ENCODE measurements around the gene POLD1.
A peak's percentile ranks its signal among the peaks of the same experiment; 100 is the strongest.

Gene POLD1

DNA sequence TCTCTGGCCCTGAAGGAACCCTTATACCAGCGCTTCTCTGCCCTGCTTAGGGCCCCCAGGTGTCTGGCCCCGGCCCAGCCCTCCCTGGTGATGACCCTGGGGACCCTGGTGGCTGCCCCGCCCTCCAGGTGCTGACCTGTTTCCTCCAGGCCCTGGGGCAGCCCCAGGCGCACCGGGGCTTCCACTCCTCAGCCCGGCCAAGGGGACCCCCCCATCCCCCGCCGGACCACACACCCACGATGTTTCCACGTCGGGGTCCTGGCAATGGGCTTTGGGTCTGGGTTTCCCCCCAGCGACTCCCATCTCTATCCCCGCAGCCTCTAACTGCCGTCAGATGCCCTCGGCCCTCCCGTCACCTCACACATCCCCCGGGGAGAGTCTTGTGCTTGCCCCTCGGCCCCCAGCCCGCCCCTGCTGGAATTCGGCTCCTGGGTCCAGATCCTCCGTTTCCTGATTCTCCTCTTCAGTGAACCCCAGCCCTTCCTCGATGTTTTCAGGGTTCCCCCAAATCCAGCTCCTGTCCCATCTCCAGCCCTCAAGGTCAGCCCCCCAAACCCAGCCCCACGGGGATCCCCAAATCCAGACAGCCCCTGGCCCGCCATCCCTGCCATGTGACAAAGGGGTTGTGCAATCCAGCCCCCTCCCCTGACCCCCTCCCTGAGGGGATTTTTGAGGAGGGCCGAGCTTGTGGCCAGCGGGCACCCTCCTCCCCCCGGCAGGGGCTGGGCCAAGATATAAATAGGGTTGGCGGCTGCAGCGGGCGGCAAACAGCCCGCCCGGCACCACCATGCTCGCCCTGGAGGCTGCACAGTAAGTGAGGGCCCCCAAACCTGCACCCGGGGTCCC is 34.3 kb downstream of the POLD1 start, which contains the start of gene SPIB:
Gene SPIB (plus strand): TSS at position 763 of the 846 bp plus-strand sequence. CDS start 25 bp downstream, at position 788.
- DNase-seq (ENCODE audit: low read depth, low spot score), result no peak

DNA sequence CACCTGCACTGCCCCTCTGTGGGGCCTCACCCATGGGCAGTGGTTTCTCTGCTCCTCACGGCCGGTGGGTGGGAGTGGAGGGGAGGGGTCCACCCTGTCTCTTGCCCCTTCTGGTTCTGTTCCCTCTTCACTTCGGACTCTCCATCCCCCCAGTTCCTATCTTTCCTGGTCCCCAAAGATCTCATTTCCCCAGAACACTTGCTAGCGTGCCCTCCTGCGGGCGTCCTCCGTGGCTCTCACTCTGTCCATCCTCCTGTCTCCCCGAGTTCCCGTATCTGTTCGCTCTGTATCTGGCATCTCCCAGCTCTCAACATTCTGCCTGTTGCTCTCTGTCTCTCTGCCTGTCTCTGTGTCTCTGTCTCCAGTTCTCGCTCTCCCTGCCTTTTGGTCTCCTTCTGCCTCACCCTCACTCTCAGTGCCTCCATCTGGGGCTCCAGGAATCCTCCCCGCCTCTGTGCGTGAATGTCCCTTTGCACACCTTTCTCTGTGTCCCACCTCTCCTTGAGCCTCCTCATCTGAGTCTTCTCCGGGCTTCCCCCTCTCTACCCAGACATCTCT is 35.0 kb downstream of the POLD1 start:
- DNase-seq (ENCODE audit: low read depth, low spot score), result no peak

DNA sequence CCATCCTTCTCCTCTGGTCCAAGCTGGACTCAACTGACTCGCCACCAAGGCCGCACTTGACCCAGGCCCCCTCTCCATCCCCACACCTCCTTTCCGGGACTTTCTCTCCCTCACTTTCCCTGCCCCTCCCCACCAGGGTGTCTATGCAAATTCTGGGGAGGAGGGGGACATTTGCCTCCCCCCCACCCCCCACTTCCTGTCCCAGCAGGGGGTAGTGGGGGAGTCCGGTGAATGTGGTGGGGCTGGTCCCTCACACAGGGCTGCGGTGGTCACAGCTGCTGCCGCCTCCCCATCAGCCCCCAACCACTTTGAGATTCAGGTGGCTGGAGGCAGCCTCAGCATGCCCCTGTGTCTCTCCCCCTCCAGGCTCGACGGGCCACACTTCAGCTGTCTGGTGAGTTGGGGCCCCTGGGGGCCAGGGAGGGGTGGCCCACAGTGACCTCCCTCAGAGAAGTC is 35.5 kb downstream of the POLD1 start:
- no peak for DNase-seq (ENCODE audit: low read depth, low spot score)

DNA sequence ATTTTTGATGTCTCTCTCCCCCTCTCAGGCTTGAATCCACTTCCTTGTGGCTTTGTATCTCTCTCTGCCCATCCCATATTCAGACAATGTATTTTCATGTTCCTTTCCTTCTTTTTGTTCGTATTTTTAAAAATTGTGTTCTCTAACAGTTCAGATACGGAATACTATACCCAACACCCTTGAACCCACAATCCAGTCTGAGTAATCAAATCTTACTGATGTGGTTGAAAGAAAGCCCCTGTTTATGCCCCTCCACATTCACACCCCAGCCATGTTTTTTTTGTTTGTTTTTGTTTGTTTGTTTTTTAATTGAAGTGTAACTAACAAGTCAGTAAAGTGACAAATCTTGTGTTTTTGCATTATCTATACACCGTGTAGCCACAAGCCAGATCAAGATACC is 36.0 kb downstream of the POLD1 start:
- DNase-seq (ENCODE audit: low read depth, low spot score), result no peak

DNA sequence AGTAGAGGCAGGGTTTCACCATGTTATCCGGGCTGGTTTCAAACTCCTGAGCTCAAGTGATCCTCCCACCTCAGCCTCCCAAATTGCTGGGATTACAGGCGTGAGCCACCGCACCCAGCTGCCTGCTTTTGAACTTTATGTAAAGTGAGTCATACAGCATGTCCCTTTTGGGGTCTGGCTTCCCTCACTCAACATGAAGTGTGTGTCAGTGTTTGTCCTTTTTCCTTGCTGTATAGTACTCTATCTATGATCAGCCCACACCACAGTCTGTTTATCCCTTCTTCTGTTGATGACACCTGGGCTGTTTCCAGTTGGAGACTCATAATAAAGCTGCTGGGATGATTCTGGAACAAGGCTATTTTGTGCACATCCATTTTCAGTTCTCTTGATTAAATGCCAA is 36.7 kb downstream of the POLD1 start:
- DNase-seq (ENCODE audit: low read depth, low spot score), result no peak

DNA sequence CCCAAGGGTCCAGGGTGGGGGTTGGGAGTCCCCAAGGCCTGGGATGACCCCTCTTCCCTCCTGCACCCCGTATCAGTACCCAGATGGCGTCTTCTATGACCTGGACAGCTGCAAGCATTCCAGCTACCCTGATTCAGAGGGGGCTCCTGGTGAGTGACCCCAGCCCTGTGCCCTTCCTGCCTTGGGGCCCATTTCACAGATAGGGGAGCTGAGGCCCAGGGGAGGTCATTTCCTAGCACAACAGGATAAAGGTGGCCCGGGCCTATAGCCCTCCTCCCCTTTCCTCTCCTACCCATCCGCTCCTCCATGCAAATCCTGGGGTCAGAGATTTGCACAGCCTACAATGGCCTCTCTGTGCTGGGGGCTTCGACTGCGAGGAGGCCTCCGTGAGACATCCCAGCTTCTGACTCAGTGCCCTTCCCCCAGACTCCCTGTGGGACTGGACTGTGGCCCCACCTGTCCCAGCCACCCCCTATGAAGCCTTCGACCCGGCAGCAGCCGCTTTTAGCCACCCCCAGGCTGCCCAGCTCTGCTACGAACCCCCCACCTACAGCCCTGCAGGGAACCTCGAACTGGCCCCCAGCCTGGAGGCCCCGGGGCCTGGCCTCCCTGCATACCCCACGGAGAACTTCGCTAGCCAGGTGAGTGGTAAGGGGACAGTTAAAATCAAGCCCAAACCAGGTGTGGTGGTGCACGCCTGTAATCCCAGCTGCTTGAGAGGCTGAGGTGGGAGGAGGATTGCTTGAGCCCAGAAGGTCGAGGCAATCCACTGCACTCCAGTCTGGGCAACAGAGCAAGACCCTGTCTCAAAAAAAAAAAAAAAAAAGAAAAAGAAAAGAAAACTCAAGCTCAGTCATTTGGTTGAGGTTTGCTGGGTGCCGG is 38.5 kb downstream of the POLD1 start:
- no peak for DNase-seq (ENCODE audit: low read depth, low spot score)

DNA sequence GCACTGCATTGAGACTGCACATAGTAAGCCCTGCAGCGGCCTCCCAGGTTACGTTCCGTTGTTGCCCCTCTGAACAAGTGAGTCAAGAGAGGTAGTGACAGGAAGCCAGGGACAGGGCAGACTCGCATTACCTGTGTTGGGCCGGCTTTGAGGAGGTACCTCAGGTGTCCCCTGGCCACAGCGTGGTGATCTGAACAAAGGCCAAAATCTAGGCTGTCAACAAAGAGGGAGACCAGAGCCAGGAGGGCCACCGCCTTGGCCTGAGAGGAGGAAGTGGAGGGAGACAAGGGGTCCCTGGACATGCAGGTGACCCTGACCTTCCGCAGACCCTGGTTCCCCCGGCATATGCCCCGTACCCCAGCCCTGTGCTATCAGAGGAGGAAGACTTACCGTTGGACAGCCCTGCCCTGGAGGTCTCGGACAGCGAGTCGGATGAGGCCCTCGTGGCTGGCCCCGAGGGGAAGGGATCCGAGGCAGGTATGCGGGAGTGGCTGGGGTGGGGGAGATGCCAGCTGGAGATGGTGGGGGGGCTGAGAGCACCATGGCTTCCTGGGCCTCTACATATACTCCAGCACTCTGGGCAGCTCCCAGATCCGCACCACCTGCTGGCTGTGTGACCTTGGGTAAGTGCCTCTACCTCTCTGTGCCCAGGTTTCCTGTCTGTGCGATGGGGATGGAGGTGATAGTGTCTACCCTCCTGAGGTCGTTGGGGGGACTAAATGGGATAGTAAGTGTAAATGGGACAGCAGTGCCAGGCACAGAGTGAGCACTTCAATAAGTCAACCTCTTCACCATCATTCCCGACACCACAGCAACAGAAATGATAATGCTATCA is 39.3 kb downstream of the POLD1 start:
- no peak for DNase-seq (ENCODE audit: low read depth, low spot score)

DNA sequence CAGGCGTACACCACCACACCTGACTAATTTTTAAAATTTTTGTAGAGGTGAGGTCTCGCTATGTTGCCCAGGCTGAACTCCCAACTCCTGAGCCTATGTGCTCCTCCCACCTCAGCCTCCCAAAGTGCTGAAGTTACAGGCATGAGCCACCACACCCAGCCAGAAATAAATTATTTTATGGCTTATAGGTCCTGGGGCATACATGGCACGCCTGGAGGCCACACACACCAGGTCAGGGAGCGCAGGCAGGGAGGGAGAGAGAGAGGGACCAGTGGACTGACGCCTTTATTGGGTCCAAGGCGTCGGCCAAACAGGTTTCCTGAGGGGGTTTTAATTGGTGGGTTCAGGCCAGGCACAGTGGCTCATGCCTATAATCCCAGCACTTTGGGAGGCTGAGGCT is 41.4 kb downstream of the POLD1 start:
- DNase-seq (ENCODE audit: low read depth, low spot score), result no peak

DNA sequence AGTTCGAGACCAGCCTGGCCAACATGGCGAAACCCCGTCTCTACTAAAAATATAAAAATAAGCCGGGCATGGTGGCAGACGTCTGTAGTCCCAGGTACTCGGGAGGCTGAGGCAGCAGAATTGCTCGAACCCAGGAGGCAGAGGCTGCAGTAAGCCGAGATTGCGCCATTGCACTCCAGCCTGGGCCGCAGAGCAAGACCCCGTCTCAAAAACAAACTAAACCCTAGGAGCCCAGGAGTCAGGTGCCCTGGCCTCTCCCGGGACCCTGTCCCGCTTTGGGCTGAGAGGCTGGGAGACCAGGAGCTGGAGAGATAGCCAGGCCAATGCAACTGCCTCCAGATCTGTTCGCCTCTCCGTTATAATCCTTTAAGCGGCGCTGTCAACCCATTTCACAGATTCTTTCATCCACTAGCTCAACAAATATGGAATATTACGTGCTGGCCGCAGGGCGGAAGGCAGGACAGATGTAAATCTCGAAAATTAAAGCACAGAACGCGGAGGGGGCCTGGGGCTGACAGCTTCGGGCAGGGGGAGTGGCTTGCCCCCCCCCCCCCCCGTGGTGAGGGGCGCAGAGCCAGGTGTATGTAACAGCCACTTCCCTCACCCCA is 43.3 kb downstream of the POLD1 start:
- no peak for DNase-seq (ENCODE audit: low read depth, low spot score)

DNA sequence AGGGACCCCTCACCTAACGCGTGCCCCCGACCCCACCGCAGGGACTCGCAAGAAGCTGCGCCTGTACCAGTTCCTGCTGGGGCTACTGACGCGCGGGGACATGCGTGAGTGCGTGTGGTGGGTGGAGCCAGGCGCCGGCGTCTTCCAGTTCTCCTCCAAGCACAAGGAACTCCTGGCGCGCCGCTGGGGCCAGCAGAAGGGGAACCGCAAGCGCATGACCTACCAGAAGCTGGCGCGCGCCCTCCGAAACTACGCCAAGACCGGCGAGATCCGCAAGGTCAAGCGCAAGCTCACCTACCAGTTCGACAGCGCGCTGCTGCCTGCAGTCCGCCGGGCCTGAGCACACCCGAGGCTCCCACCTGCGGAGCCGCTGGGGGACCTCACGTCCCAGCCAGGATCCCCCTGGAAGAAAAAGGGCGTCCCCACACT is 43.9 kb downstream of the POLD1 start:
- DNase-seq (ENCODE audit: low read depth, low spot score), result peak; percentile 39

DNA sequence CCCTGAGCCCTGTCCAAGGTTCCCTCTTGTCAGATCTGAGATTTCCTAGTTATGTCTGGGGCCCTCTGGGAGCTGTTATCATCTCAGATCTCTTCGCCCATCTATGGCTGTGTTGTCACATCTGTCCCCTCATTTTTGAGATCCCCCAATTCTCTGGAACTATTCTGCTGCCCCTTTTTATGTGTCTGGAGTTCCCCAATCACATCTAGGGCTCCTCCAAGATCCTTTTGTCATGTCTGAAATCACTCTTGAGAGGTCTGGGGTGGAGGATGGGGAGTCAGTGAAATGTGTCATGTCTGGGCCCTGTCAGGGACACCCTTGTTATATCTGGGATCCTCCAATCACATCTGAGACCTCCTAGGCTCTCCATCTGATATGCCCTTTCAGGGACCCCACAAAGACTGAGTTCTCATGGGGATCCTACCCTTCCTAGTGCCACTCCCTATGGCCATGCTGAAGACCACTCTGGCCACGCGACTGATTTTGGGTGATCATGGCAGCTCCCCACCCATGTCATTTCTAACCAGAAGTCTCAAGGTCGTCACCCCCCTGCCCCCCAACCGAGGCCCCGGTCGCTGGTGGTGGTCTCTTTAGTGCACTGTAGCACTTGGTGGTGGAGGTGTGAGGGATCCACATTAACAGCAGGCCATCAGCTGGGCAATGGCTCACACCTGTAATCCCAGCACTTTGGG is 44.8 kb downstream of the POLD1 start:
- no peak for DNase-seq (ENCODE audit: low read depth, low spot score)

DNA sequence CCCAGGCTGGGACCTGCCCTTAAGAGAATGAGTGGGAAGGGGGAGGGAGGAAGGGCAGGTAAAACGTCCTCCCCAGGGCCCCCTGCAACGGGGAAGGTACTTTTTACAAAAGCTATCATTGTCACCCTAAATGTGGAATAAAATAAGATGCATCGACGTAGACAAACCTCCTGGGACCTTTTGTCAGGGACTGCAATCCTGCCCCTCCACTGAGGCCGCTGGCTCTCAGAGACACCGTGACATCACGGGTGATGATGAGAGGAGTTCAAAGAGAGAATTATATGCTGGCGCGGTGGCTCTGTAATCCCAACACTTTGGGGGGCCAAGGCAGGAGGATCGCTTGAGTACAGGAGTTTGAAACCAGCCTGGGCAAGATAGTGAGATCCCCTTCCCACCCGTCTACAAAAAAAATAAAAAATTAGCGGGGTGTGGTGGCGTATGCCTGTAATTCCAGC is 46.8 kb downstream of the POLD1 start:
- DNase-seq (ENCODE audit: low read depth, low spot score), result no peak

DNA sequence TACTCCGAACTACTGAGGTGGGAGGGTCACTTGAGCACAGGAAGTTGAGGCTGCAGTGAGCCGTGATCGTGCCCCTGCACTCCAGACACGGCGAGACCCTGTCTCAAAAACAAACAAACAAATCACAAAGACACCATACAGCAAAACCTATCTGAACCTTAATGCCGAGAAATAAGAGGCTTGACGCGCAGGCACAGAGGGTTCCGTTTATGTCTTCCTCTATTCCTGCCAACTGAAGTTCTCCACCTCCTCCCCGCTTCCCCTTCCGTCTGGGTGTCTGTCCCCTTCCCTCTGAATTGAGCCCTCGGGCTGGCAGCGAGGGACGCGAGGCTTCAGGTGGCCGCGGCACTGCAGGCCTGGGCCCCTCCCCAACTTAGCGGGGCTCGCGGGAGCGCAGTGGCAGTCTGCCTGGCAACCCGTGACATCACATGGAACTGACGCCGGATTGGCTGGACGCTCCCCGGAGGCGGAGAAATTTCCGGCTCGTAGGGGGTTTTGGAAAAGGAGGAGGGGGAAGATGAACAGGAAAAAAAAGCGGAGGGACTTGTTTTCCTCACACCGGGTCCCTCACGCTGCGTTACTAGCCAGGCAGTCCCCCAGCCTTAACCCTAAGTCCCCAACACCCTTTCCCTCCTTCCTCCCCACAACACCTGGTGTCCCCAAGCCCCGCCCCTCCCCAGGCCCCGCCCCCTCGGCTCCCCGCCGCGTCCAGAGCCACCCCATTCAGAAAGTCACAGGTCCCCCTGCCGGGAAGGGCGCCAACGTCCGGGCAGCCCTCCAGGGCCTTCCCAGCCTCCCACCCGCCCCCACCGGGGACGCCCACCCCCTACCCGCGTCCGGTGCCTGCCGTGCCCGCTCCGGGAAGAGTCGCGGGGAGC is 47.4 kb downstream of the POLD1 start:
- peak; percentile 43 for DNase-seq (ENCODE audit: low read depth, low spot score)

DNA sequence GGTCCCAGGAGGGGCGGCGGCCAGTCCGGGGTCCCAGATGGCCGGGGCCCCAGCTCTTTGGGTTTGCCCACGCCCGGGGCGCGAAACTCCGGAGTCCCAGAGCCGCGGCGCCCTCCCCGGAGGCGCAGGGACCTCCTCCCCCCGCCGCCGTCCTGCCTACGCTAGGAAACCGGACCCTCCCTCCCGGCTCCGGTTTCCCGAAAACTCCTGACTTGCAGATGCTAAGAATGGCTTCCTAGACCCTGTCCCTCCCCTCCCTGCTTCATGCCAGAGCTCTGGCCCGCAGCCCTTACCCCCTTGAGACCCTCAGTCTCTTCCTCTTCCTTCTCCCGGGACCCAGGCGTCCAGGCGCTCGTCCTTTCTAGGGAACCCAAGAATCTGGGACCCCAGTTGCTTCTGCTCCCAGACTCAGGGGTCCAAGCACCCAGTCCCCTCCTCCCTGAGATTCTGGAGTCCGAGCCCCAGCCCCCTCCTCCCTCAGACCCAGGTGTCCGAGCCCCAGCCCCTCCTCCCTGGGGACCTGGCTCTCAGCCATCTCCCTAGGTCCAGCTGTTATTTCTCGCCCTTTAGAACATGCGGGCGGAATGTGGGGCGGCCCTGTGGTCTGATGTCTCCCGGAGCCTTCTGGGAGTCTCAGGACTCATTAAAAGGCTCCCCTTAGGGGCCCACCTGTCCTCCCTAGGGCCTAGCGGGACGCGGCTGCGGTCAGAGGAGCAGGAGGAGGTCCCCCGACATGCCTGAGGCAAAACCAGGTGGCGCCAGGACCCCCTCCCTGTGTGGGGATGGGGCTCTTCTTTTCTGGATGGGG is 48.3 kb downstream of the POLD1 start, which contains the start of gene MYBPC2:
Gene MYBPC2 (plus strand): TSS at position 672 of the 808 bp plus-strand sequence. CDS start 62 bp downstream, at position 734.
- no peak for DNase-seq (ENCODE audit: low read depth, low spot score)

DNA sequence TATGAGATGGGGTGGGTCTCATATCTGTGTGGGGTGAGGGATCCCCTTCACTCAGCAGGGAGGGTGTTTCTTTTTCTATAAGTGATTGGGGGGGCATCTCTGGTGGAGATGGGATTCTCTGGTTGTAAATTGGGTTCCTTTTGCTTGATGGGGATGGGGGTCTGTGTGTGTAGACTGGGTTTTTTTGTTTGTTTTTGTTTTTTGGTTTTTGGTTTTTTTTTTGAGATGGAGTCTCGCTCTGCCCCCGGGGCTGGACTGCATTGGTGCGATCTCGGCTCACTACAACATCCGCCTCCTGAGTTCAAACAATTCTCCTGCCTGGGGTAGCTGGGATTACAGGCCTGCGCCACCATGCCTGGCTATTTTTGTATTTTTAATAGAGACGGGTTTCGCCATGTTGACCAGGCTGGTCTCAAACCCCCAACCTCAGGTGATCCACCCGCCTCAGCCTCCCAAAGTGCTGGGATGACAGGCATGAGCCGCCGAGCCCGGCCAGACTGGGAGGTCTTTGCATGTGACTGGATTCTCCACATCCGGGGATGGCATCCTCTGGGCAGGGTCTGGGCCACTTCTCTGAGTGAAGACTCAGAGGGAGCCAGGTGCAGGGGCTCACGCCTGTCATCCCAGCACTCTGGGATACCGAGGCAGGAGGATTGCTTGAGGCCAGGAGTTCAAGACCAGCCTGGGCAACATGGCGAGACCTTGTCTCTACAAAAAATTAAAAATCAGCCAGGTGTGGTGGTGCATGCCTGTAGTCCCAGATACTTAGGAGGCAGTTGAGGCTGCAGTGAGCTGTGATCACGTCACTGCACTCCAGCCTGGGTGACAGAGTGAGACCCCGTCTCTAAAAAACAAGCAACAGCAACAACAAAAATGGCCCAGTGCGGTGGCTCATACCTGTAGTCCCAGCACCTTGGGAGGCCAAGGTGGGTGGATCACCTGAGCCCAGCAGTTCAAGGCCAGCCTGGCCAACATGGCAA is 49.3 kb downstream of the POLD1 start:
- DNase-seq (ENCODE audit: low read depth, low spot score), result no peak

DNA sequence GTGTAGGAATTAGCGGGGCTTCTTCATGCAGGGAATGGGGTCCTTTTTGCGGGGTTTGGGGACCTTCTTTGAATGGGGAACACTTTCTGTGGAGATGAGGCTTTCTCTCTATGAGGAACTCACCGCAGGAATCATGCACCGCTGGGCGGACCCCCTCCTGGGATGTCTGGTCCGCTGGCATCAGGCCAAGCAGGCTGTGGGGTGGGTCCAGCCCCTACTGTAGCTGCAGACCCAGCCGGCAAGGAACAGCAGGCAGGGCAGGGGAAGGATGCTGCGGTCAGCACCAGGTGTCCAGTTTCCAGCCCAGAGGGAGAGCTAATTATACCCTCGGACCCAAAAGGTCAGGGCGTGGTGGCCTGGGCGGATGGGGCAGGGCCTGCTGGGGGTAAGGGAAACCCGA is 50.4 kb downstream of the POLD1 start:
- no peak for DNase-seq (ENCODE audit: low read depth, low spot score)

DNA sequence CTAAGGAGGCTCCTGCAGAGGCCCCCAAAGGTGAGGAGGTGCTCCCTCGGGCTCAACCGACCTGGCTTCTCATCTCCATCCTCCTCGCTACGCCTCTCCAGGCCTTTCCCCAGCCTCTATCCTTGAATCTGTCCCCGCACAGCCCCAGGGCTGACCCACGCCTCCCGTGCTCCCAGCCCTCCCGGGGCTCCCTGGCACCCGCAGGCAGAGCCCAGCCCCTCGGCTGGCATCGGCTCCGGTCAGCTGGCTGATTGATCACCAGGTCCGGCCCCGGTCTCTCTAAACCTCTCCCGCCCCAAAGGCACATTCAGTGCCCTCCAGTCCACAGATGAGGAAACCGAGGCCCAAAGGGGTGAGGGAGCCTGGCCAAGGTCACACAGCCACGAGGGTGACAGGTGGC is 51.1 kb downstream of the POLD1 start:
- no peak for DNase-seq (ENCODE audit: low read depth, low spot score)
